GM21528 (cell line): Measurements from ENCODE around the gene LMAN2L.

Experiments used
- ATAC-seq: cut with Tn5 transposase; IDR thresholded peaks from one replicate; pipeline ENCODE4 v1.9.1; 2021; ENCODE audit warnings: mild to moderate bottlenecking, moderate library complexity; ENCODE audit not compliant: unreplicated experiment, low FRiP score

LMAN2L gene

GRCh38 chr2:96716388-96716787, 23.5 kb downstream of the LMAN2L start:
- ATAC-seq: no peak

GRCh38 chr2:96715658-96716057, 24.2 kb downstream of the LMAN2L start:
- no peak for ATAC-seq

GRCh38 chr2:96710985-96711384, 28.9 kb downstream of the LMAN2L start:
- no peak for ATAC-seq

GRCh38 chr2:96703021-96703751, 36.7 kb downstream of the LMAN2L start:
- no peak for ATAC-seq

- ATAC-seq: no peak
These were observed 37.6 kb downstream of the LMAN2L start for GRCh38 chr2:96702098-96702785.

GRCh38 chr2:96701636-96702035, 38.2 kb downstream of the LMAN2L start:
- ATAC-seq: no peak

- no peak for ATAC-seq
These were observed 39.8 kb downstream of the LMAN2L start for GRCh38 chr2:96700086-96700485.

- no peak for ATAC-seq
These were observed 40.2 kb downstream of the LMAN2L start for GRCh38 chr2:96699621-96700020.

- ATAC-seq: no peak
These were observed 40.8 kb downstream of the LMAN2L start for GRCh38 chr2:96699021-96699420.

GRCh38 chr2:96698221-96698861, 41.5 kb downstream of the LMAN2L start:
- ATAC-seq: no peak

GRCh38 chr2:96697476-96697875, 42.4 kb downstream of the LMAN2L start:
- no peak for ATAC-seq

- no peak for ATAC-seq
These were observed 44.3 kb downstream of the LMAN2L start for GRCh38 chr2:96695602-96696001.

GRCh38 chr2:96694816-96695455, 44.9 kb downstream of the LMAN2L start:
- ATAC-seq: no peak

- ATAC-seq: no peak
These were observed 45.6 kb downstream of the LMAN2L start for GRCh38 chr2:96694279-96694678.

- no peak for ATAC-seq
These were observed 46.3 kb downstream of the LMAN2L start for GRCh38 chr2:96693286-96694200.

- no peak for ATAC-seq
These were observed 47.5 kb downstream of the LMAN2L start for GRCh38 chr2:96692094-96692971.

GRCh38 chr2:96691022-96691612, 48.7 kb downstream of the LMAN2L start:
- no peak for ATAC-seq

GRCh38 chr2:96690306-96691021, 49.4 kb downstream of the LMAN2L start:
- ATAC-seq: no peak
